OCI-LY7 (cell line): ENCODE measurements around the gene MAEL.

Source experiments
- EZH2phosphoT487 ChIP-seq: fragments of 200-600 bp; sonication (generic); IDR thresholded peaks from 2 replicates; pipeline ENCODE4 v1.6.1; 2018; ENCODE audit warnings: low read depth, borderline replicate concordance, mild to moderate bottlenecking, mixed run types, antibody characterized with exemption, low read length, moderate library complexity, mixed read lengths
- TF ChIP-seq, protein P1 (sequence below): fragments of 200-600 bp; sonication (generic); conservative IDR thresholded peaks from 2 replicates; pipeline ENCODE4 v1.5.1; 2014; ENCODE audit warnings: mild to moderate bottlenecking, antibody characterized with exemption, low read length, moderate library complexity, mixed read lengths

GRCh38 chr1:167011560-167012191 lies 22.6 kb downstream of the MAEL start:
- TF ChIP-seq, protein P1, sequence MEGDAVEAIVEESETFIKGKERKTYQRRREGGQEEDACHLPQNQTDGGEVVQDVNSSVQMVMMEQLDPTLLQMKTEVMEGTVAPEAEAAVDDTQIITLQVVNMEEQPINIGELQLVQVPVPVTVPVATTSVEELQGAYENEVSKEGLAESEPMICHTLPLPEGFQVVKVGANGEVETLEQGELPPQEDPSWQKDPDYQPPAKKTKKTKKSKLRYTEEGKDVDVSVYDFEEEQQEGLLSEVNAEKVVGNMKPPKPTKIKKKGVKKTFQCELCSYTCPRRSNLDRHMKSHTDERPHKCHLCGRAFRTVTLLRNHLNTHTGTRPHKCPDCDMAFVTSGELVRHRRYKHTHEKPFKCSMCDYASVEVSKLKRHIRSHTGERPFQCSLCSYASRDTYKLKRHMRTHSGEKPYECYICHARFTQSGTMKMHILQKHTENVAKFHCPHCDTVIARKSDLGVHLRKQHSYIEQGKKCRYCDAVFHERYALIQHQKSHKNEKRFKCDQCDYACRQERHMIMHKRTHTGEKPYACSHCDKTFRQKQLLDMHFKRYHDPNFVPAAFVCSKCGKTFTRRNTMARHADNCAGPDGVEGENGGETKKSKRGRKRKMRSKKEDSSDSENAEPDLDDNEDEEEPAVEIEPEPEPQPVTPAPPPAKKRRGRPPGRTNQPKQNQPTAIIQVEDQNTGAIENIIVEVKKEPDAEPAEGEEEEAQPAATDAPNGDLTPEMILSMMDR: no peak
- no peak for TF ChIP-seq EZH2phosphoT487
